Kidney (tissue), 14 donors: ENCODE data around the gene ARHGAP40. TPM values are rescaled to one million over a fixed set of nuclear protein-coding genes. Genes with fewer than 3 reads are reported as not detected.

Source experiments
- DNase-seq, 5 donors: peaks; one replicate each; pipeline ENCODE4 v3.0.0-alpha.2; 2013 to 2020
- FAIRE-seq: peaks from 2 replicates; lab custom pipeline; 2012; peaks lifted over from hg19 to GRCh38; lab: Jason Lieb, UNC
- H3K27ac ChIP-seq, 2 donors: one replicate each; pipeline ENCODE4 v1.7.0; 2013; ENCODE audit warnings: low read depth in 2 of 2, low read length in 2 of 2, inconsistent platforms in 1 of 2
- H3K27me3 ChIP-seq: one replicate; pipeline ENCODE4 v1.7.1; 2013; ENCODE audit warnings: low read length, inconsistent platforms; ENCODE audit not compliant: control insufficient read depth, insufficient read depth
- H3K36me3 ChIP-seq, 3 donors: one replicate each; pipeline versions ENCODE4 v1.7.0 to v1.7.1; 2013; ENCODE audit warnings: low read length in 3 of 3, control low read depth in 1 of 3, inconsistent platforms in 1 of 3; ENCODE audit not compliant: insufficient read depth in 3 of 3, control insufficient read depth in 2 of 3
- H3K4me1 ChIP-seq, 3 donors: one replicate each; pipeline versions ENCODE4 v1.7.0 to v1.7.1; 2013; ENCODE audit warnings: low read length in 3 of 3, inconsistent platforms in 1 of 3, low read depth in 1 of 3; ENCODE audit not compliant: control insufficient read depth in 2 of 3, insufficient read depth in 2 of 3
- H3K4me3 ChIP-seq, 3 donors: one replicate each; pipeline versions ENCODE4 v1.7.0 to v1.8.1; 2013; ENCODE audit warnings: low read length in 3 of 3, control low read depth in 1 of 3, inconsistent platforms in 1 of 3
- H3K9ac ChIP-seq, 3 donors: one replicate each; pipeline versions ENCODE4 v1.7.0 to v1.7.1; 2013; ENCODE audit warnings: low read length in 3 of 3, control low read depth in 1 of 3, inconsistent platforms in 1 of 3
- H3K9me3 ChIP-seq, 3 donors: one replicate each; pipeline versions ENCODE4 v1.7.0 to v1.7.1; 2013; ENCODE audit warnings: low read length in 3 of 3, control low read depth in 1 of 3, inconsistent platforms in 1 of 3; ENCODE audit not compliant: control insufficient read depth in 2 of 3, insufficient read depth in 1 of 3
- intact Hi-C: fragments of 100-400 bp; cut with DNase I; formaldehyde crosslinking; loops from one replicate; pipeline ENCODE4 v1.11.1; 2022
- polyA plus RNA-seq: library from polyadenylated mRNA; stranded (reverse); fragments of 350-450 nt; fragmentation: Illumina TruSeq; extraction: RNeasy Lipid Tissue Mini Kit (QIAGEN cat#74804); gene quantifications from one replicate; pipeline ENCODE4 v1.2.3, GENCODE V29; 2014; ENCODE audit warnings: low read depth, low replicate concordance; ENCODE audit not compliant: insufficient read depth
- total RNA-seq: library from RNA; stranded (reverse); fragmentation: NEBNext Ultra II Directional; extraction: Animal tissue kit (Norgen Biotek cat#: 25700); gene quantifications from one replicate; pipeline ENCODE4 v1.2.1, GENCODE V29; 2021
- TF ChIP-seq, protein P1 (sequence below): IDR thresholded peaks from 3 replicates; pipeline ENCODE4 v1.5.1; 2012; ENCODE audit warnings: mild to moderate bottlenecking, moderate library complexity, borderline replicate concordance; ENCODE audit not compliant: insufficient read depth; ENCODE audit errors: extremely low read depth
- donor health status: control.
- donor health status: control.
- donor health status: control.
- donor health status: control.
- donor health status: control.
- donor health status: DM: yes; HTN: yes; CAD: no.
- donor health status: Normal renal cell carcinoma (clear cell type).

ARHGAP40 gene
- total and polyA plus RNA-seq, 2 donors from 2014 or later = 1.3 to 20.2 TPM

DNA sequence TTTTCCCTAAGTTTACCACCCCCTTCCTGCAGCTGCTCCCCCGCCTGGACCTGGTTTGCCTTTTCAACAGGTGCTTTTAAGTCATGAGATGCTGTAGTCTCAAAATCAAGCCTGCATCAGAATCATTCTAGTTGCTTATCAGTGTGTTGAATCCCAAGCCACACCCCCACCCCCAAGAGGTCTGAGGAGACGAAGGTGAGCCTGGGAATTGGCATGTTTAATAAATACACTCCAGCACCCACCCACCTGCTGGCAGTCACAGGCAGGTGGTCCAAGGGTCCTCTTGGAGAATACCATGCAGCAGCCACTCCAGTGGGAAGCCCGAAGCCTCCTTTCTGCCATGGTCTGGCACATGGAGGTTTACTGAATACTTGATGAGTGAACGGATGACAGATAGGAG lies 21.7 kb upstream of the ARHGAP40 start:
- FAIRE-seq (no peak), DNase-seq (no peak)
- Histone ChIP-seq H3K4me1 (peaks cover 0 to under 1% (median 0%) of the 10 kb centered on the region in 3 donors), H3K9me3 (no peaks in the 10 kb centered on the region), H3K27ac (no peak overlapping the region), H3K27me3 (no peaks in the 10 kb centered on the region), H3K9ac (no peak overlapping the region), H3K36me3 (peaks cover 0 to 7% (median 0%) of the 10 kb centered on the region in 3 donors), H3K4me3 (no peak overlapping the region)
- TF ChIP-seq, protein P1, sequence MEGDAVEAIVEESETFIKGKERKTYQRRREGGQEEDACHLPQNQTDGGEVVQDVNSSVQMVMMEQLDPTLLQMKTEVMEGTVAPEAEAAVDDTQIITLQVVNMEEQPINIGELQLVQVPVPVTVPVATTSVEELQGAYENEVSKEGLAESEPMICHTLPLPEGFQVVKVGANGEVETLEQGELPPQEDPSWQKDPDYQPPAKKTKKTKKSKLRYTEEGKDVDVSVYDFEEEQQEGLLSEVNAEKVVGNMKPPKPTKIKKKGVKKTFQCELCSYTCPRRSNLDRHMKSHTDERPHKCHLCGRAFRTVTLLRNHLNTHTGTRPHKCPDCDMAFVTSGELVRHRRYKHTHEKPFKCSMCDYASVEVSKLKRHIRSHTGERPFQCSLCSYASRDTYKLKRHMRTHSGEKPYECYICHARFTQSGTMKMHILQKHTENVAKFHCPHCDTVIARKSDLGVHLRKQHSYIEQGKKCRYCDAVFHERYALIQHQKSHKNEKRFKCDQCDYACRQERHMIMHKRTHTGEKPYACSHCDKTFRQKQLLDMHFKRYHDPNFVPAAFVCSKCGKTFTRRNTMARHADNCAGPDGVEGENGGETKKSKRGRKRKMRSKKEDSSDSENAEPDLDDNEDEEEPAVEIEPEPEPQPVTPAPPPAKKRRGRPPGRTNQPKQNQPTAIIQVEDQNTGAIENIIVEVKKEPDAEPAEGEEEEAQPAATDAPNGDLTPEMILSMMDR = no peak
- intact Hi-C loops = no loop called here

GRCh38 chr20:38581013-38581412 lies 20.6 kb upstream of the ARHGAP40 start, which contains the start of gene ADIG:
Gene ADIG, plus strand, starts transcription at chr20:38581197. Its CDS starts 54 bp downstream, at chr20:38581251.
- TF ChIP-seq, protein P1 = no peak
- Histone ChIP-seq H3K27ac (no peak within 1 kb of the TSS), H3K27me3 (no peaks in the 10 kb centered on the region), H3K9ac (no peak within 1 kb of the TSS), H3K4me3 (no peak within 1 kb of the TSS), H3K9me3 (no peaks in the 10 kb centered on the region), H3K4me1 (peaks cover 0 to 6% (median 0%) of the 10 kb centered on the region in 3 donors), H3K36me3 (peaks cover 0 to 5% (median 0%) of the 10 kb centered on the region in 3 donors)
- DNase-seq (peak in 4 of 5 donors; percentile 40 to 74 (median 66)), FAIRE-seq (no peak)
- intact Hi-C loops = no loop called here

- no peak overlapping the region for H3K4me3 ChIP-seq
- no peak overlapping the region for H3K27ac ChIP-seq
- FAIRE-seq = no peak
- peaks cover 0 to 2% (median 0%) of the 10 kb centered on the region in 3 donors for H3K36me3 ChIP-seq
- no peaks in the 10 kb centered on the region for H3K9me3 ChIP-seq
- no peaks in the 10 kb centered on the region for H3K27me3 ChIP-seq
- TF ChIP-seq, protein P1 = no peak
- H3K9ac ChIP-seq = no peak overlapping the region
- peaks cover 0 to 6% (median 0%) of the 10 kb centered on the region in 3 donors for H3K4me1 ChIP-seq
- intact Hi-C loops = no loop called here
- no peak for DNase-seq
Observed at GRCh38 chr20:38581830-38582358, 19.7 kb upstream of the ARHGAP40 start.
